HAP-1 (cell line): Measurements from ENCODE around the gene C16orf54.
"Not testable (repeated sequence)": the region's sequence is repeated elsewhere in the genome, so short reads cannot be mapped to it uniquely, and the experiment has no call there.

Experiments used
- DNase-seq, 2 experiments: peaks; one replicate each; pipeline ENCODE4 v3.0.0-alpha.2; 2016 to 2020; ENCODE audit warnings: low spot score in 2 of 2
- H3K27me3 ChIP-seq: fragments of 250-450 bp; sonication (Bioruptor Pico); 2 replicates; pipeline ENCODE4 v1.5.1; 2020; ENCODE audit warnings: low read depth, mild to moderate bottlenecking, moderate library complexity
- H3K36me3 ChIP-seq: fragments of 250-450 bp; sonication (Bioruptor Pico); replicated peaks from 2 replicates; pipeline ENCODE4 v1.5.1; 2020; ENCODE audit warnings: mild to moderate bottlenecking
- H3K4me1 ChIP-seq: fragments of 250-450 bp; sonication (Bioruptor Pico); 2 replicates; pipeline ENCODE4 v1.5.1; 2020; ENCODE audit warnings: mild to moderate bottlenecking
- H3K4me3 ChIP-seq: fragments of 250-450 bp; sonication (Bioruptor Pico); 2 replicates; pipeline ENCODE4 v1.5.1; 2020; ENCODE audit warnings: mild to moderate bottlenecking, moderate library complexity
- H3K9me3 ChIP-seq: fragments of 250-450 bp; sonication (Bioruptor Pico); 2 replicates; pipeline ENCODE4 v1.5.1; 2020; ENCODE audit warnings: mild to moderate bottlenecking, moderate library complexity
- in situ Hi-C: fragments of 300-500 bp; cut with MboI; formaldehyde crosslinking; loops from 3 replicates; pipeline ENCODE4 v1.14.3; 2020; ENCODE audit warnings: low sequenced_read_pairs, inconsistent platforms, mixed read lengths

The C16orf54 gene

GRCh38 chr16:29757950-29758466, 12.2 kb upstream of the C16orf54 start:
- no peaks in the 10 kb centered on the region for H3K27me3 ChIP-seq
- no peak overlapping the region for H3K4me3 ChIP-seq
- H3K4me1 ChIP-seq: peaks cover 2% of the 10 kb centered on the region; the same call in 1 of the 2 replicates
- no peaks in the 10 kb centered on the region for H3K9me3 ChIP-seq
- in situ Hi-C loops: no loop called here
- no peak for DNase-seq
- H3K36me3 ChIP-seq: no peaks in the 10 kb centered on the region

GRCh38 chr16:29757086-29757485, 11.3 kb upstream of the C16orf54 start:
- H3K9me3 ChIP-seq, H3K27me3 ChIP-seq, H3K4me1 ChIP-seq, DNase-seq, in situ Hi-C loops, H3K36me3 ChIP-seq, H3K4me3 ChIP-seq: not testable (repeated sequence)

- H3K4me3 ChIP-seq: no peak overlapping the region
- no peaks in the 10 kb centered on the region for H3K9me3 ChIP-seq
- no peaks in the 10 kb centered on the region for H3K36me3 ChIP-seq
- no peak for DNase-seq
- H3K4me1 ChIP-seq: peaks cover 2% of the 10 kb centered on the region; the same call in 1 of the 2 replicates
- no peaks in the 10 kb centered on the region for H3K27me3 ChIP-seq
- in situ Hi-C loops: no loop called here
These were observed 10.9 kb upstream of the C16orf54 start for GRCh38 chr16:29756654-29757053.

GRCh38 chr16:29753516-29753915, 7.7 kb upstream of the C16orf54 start:
- no peaks in the 10 kb centered on the region for H3K36me3 ChIP-seq
- peaks cover 2% of the 10 kb centered on the region; the same call in 1 of the 2 replicates for H3K4me1 ChIP-seq
- H3K9me3 ChIP-seq: no peaks in the 10 kb centered on the region
- in situ Hi-C loops: no loop called here
- no peak for DNase-seq
- H3K4me3 ChIP-seq: no peak overlapping the region
- H3K27me3 ChIP-seq: no peaks in the 10 kb centered on the region

- H3K36me3 ChIP-seq, H3K4me3 ChIP-seq, H3K4me1 ChIP-seq, DNase-seq, H3K9me3 ChIP-seq, in situ Hi-C loops, H3K27me3 ChIP-seq: not testable (repeated sequence)
These were observed 3.0 kb upstream of the C16orf54 start for GRCh38 chr16:29748760-29749149.

- no peak for DNase-seq
- Histone ChIP-seq H3K9me3 (no peaks in the 10 kb centered on the region), H3K27me3 (no peaks in the 10 kb centered on the region), H3K4me3 (no peak overlapping the region), H3K4me1 (no peaks in the 10 kb centered on the region), H3K36me3 (no peaks in the 10 kb centered on the region)
- in situ Hi-C loops: no loop called here
These were observed 2.4 kb upstream of the C16orf54 start for GRCh38 chr16:29747947-29748759.

GRCh38 chr16:29746518-29746917, 728 bp upstream of the C16orf54 start:
- H3K36me3 ChIP-seq, H3K9me3 ChIP-seq, DNase-seq, H3K4me3 ChIP-seq, H3K27me3 ChIP-seq, H3K4me1 ChIP-seq, in situ Hi-C loops: not testable (repeated sequence)

- H3K4me3 ChIP-seq: no peak overlapping the region
- H3K36me3 ChIP-seq: no peaks in the 10 kb centered on the region
- no peaks in the 10 kb centered on the region for H3K9me3 ChIP-seq
- H3K4me1 ChIP-seq: no peaks in the 10 kb centered on the region
- H3K27me3 ChIP-seq: no peaks in the 10 kb centered on the region
- in situ Hi-C loops: no loop called here
- no peak for DNase-seq
These were observed 503 bp downstream of the C16orf54 start for GRCh38 chr16:29745121-29745852.

GRCh38 chr16:29744541-29745101, 1.2 kb downstream of the C16orf54 start:
- Histone ChIP-seq H3K4me3 (no peak overlapping the region), H3K36me3 (no peaks in the 10 kb centered on the region), H3K4me1 (no peaks in the 10 kb centered on the region), H3K27me3 (no peaks in the 10 kb centered on the region), H3K9me3 (no peaks in the 10 kb centered on the region)
- in situ Hi-C loops: no loop called here
- DNase-seq: no peak

GRCh38 chr16:29743827-29744531, 1.8 kb downstream of the C16orf54 start:
- Histone ChIP-seq H3K36me3 (no peaks in the 10 kb centered on the region), H3K9me3 (no peaks in the 10 kb centered on the region), H3K4me1 (no peaks in the 10 kb centered on the region), H3K4me3 (no peak overlapping the region), H3K27me3 (no peaks in the 10 kb centered on the region)
- in situ Hi-C loops: no loop called here
- no peak for DNase-seq

GRCh38 chr16:29743475-29743826, 2.3 kb downstream of the C16orf54 start:
- Histone ChIP-seq H3K4me1 (no peaks in the 10 kb centered on the region), H3K36me3 (no peaks in the 10 kb centered on the region), H3K27me3 (no peaks in the 10 kb centered on the region), H3K4me3 (no peak overlapping the region), H3K9me3 (no peaks in the 10 kb centered on the region)
- in situ Hi-C loops: no loop called here
- DNase-seq: no peak

GRCh38 chr16:29742683-29743275, 3.0 kb downstream of the C16orf54 start:
- in situ Hi-C loops: no loop called here
- Histone ChIP-seq H3K4me1 (no peaks in the 10 kb centered on the region), H3K36me3 (no peaks in the 10 kb centered on the region), H3K4me3 (no peak overlapping the region), H3K27me3 (no peaks in the 10 kb centered on the region), H3K9me3 (no peaks in the 10 kb centered on the region)
- no peak for DNase-seq

- H3K9me3 ChIP-seq, in situ Hi-C loops, H3K4me1 ChIP-seq, H3K36me3 ChIP-seq, H3K4me3 ChIP-seq, H3K27me3 ChIP-seq, DNase-seq: not testable (repeated sequence)
These were observed 5.2 kb downstream of the C16orf54 start for GRCh38 chr16:29740630-29741015.
